ENCODE results near the gene GSTK1. TPM values are rescaled to one million over a fixed set of nuclear protein-coding genes. Genes with fewer than 3 reads are reported as not detected.

Gene GSTK1
- total RNA-seq, 1 donor = 69.1 TPM

DNA sequence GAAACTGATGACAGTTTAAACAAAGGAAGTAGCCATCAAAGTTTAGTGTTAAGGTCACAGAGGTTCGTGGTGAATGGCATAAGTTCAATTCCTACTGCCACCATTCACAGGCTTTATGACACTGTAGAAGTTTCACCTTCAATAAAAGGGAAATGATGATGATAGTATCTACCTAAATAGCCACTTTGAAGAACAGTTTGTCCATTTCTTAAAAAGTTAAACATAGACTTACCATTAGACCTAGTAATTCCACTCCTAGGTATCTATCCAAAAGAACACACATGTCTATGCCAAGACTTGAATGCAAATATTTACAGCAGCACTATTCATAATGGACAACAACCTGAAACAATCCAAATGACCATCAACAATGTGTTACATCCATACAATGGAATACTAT lies 18.9 kb upstream of the GSTK1 start:
- no peak for DNase-seq (ENCODE audit: low read depth)
- no peak overlapping the region for H3K4me3 ChIP-seq (ENCODE audit: low read depth, low read length)
- no peak for TF ChIP-seq CTCF (IDR thresholded peaks at IDR 0.05; ENCODE audit: insufficient read depth, low read depth, low read length)

DNA sequence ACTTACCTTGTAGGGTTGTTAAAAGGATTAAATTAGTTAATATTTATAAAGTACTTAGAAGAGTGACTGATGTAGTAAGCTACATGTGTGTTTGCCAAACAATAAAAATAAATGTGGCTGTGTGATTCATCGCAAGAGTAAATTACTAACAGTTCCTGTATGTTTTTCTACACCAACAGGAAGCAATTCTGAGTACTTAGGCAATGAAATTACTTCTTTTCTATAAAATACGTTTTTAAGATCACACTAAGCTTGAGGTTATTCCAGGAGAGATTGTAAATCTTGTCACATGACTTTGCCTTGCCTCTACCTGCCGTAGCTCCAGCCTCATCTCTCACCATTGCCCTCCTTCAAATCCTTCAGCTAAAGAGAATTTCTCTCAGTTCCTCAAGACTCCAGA lies 18.1 kb upstream of the GSTK1 start:
- peak; percentile 48 for DNase-seq (ENCODE audit: low read depth)
- H3K4me3 ChIP-seq (ENCODE audit: low read depth, low read length) = no peak overlapping the region
- no peak for TF ChIP-seq CTCF (IDR thresholded peaks at IDR 0.05; ENCODE audit: insufficient read depth, low read depth, low read length)

DNA sequence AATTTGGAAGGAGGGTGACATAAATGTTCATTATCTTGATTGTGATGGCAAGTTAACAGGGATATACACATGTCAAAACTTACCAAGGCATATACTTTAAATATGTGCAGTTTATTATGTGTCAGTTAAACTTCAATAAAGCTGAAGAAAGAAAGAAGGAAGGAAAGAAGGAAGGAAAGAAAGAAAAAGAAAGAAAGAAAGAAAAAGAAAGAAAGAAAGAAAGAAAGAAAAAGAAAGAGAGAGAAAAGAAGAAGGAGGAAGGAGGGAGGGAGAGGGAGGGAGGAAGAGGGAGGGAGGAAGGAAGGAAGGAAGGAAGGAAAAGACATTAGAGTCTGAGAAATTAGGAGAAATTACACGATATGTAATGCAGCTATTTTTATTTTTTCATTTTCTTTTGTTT lies 15.9 kb upstream of the GSTK1 start:
- no peak for DNase-seq (ENCODE audit: low read depth)
- TF ChIP-seq CTCF (IDR thresholded peaks at IDR 0.05; ENCODE audit: insufficient read depth, low read depth, low read length) = no peak
- H3K4me3 ChIP-seq (ENCODE audit: low read depth, low read length) = no peak overlapping the region

DNA sequence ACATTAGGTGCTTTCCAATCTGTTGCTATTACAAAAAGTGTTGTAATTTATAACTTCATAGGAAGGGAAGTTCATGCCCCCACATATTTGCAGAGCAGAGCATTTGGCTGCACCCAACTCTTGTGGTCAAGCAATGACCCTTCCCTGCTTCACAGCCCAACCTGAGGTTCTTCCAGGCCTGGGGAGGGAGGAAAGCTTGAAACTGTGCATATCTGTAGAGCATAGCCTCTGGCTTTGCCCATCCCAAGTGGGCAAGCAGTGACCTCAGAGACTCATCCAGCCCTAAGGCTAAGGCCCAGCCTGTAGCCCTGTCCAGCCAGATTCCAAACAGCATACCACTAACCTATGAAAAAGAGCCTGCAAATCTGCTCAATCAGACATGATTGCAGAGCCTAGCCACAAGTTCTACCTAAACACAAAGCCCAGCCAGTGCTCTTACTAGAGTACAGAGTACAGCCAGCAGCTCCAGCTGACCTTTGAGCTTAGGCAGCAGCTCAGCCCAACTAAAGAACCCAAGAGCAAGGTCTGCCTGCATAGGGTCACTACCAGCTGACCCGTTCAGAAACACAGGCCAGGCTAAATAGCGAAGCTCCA lies 14.4 kb upstream of the GSTK1 start:
- peak; percentile 14 for DNase-seq (ENCODE audit: low read depth)
- TF ChIP-seq CTCF (IDR thresholded peaks at IDR 0.05; ENCODE audit: insufficient read depth, low read depth, low read length) = no peak
- H3K4me3 ChIP-seq (ENCODE audit: low read depth, low read length) = no peak overlapping the region

GRCh38 chr7:143250199-143250598 lies 13.0 kb upstream of the GSTK1 start:
- no peak for DNase-seq (ENCODE audit: low read depth)
- H3K4me3 ChIP-seq (ENCODE audit: low read depth, low read length) = no peak overlapping the region
- TF ChIP-seq CTCF (IDR thresholded peaks at IDR 0.05; ENCODE audit: insufficient read depth, low read depth, low read length) = no peak

GRCh38 chr7:143250822-143251221 lies 12.4 kb upstream of the GSTK1 start:
- no peak for DNase-seq (ENCODE audit: low read depth)
- H3K4me3 ChIP-seq (ENCODE audit: low read depth, low read length) = no peak overlapping the region
- TF ChIP-seq CTCF (IDR thresholded peaks at IDR 0.05; ENCODE audit: insufficient read depth, low read depth, low read length) = no peak

DNA sequence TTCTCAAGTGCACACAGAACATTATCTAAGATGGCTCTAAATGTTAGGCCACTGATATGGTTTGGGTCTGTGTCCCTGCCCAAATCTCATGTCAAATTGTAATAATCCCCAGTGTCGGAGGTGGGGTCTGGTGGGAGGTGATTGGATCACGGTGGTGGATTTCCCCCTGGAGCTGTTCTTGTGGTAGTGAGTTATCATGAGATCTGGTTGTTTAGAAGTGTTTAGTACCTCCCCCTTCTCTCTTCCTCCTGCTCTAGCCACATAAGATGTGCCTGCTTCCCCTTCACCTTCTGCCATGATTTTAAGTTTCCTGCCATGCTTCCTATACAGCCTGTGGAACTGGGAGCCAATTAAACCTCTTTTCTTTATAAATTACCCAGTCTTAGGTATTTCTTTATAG lies 11.2 kb upstream of the GSTK1 start:
- H3K4me3 ChIP-seq (ENCODE audit: low read depth, low read length) = no peak overlapping the region
- TF ChIP-seq CTCF (IDR thresholded peaks at IDR 0.05; ENCODE audit: insufficient read depth, low read depth, low read length) = no peak
- DNase-seq (ENCODE audit: low read depth) = no peak

Data from fibroblast of villous mesenchyme (primary cell).